Activated naive CD4-positive, alpha-beta T cell treated with anti-CD3 and anti-CD28 coated beads, Interleukin-2, amount 10 ng/mL, durations not matched to agents 7 days and 5 days (primary cell): ENCODE data around the gene TTC23L.
"Not testable (repeated sequence)": the region's sequence is repeated elsewhere in the genome, so short reads cannot be mapped to it uniquely, and the experiment has no call there.

Experiments used
- CTCF ChIA-PET: fragments of 350-600 bp; sonication (Branson Sonifier 250); formaldehyde crosslinking; loops from one replicate; lab custom pipeline; 2021; ENCODE audit warnings: antibody characterized with exemption; lab: Charles Lee
- DNase-seq: peaks from one replicate; pipeline ENCODE4 v3.0.0-alpha.2; 2020
- H3K27ac Mint-ChIP-seq: one replicate; pipeline ENCODE4 v1.8.0; 2021; ENCODE audit warnings: mild to moderate bottlenecking, moderate library complexity, mixed read lengths
- H3K27me3 Mint-ChIP-seq: one replicate; pipeline ENCODE4 v1.8.0; 2021; ENCODE audit warnings: mild to moderate bottlenecking, mixed read lengths
- H3K36me3 Mint-ChIP-seq: one replicate; pipeline ENCODE4 v1.8.0; 2021; ENCODE audit warnings: mixed read lengths
- H3K4me1 Mint-ChIP-seq: one replicate; pipeline ENCODE4 v1.8.0; 2021; ENCODE audit warnings: mixed read lengths
- H3K4me3 Mint-ChIP-seq: one replicate; pipeline ENCODE4 v1.8.0; 2021; ENCODE audit warnings: mild to moderate bottlenecking, moderate library complexity, mixed read lengths
- H3K9me3 Mint-ChIP-seq: one replicate; pipeline ENCODE4 v1.8.0; 2021; ENCODE audit warnings: mixed read lengths

The TTC23L gene

DNA sequence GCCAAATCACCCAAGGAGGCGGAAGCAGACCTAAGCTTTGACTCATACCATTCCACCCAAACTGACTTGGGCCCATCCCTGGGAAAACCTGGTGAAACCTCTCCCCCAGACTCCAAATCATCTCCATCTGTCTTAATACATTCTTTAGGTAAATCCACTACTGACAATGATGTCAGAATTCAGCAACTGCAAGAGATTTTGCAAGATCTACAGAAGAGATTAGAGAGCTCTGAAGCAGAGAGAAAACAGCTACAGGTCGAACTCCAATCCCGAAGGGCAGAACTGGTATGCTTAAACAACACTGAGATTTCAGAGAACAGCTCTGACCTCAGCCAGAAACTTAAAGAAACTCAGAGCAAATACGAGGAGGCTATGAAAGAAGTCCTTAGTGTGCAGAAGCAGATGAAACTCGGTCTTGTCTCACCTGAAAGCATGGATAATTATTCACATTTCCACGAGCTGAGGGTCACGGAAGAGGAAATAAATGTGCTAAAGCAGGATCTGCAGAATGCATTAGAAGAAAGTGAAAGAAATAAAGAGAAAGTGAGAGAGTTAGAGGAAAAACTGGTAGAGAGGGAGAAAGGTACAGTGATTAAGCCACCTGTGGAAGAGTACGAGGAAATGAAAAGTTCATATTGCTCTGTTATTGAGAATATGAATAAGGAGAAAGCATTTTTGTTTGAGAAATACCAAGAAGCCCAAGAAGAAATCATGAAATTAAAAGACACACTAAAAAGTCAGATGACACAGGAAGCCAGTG lies 15.8 kb upstream of the TTC23L start:
- no peak for DNase-seq
- peak overlapping the region; percentile 3 for H3K27ac Mint-ChIP-seq
- CTCF ChIA-PET, result interaction anchor here (0.6 to 0.7 kb wide), 2 partner anchors 344 to 1308 kb away, joined by 3 read pairs; no protein-coding TSS in a partner anchor
- no peaks in the 10 kb centered on the region for H3K9me3 Mint-ChIP-seq
- no peak overlapping the region for H3K4me3 Mint-ChIP-seq
- no peaks in the 10 kb centered on the region for H3K4me1 Mint-ChIP-seq
- no peaks in the 10 kb centered on the region for H3K36me3 Mint-ChIP-seq
- H3K27me3 Mint-ChIP-seq, result no peaks in the 10 kb centered on the region

DNA sequence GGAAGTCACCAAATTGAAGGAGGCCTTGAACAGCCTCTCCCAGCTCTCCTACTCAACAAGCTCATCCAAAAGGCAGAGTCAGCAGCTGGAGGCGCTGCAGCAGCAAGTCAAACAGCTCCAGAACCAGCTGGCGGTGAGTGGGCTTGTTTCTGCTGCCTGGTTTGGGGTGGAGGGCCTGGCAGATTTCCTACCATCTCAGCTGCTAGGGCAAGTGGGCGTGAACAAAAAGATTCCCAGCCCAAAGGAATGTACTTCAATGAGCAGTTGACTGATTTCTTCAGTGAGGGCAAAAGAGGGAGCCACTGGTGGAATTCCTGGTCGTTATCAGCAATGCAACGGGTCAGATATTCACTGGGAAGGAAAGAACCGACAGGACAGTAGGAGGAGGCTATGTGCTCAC lies 12.6 kb upstream of the TTC23L start:
- no peak overlapping the region for H3K27ac Mint-ChIP-seq
- no peaks in the 10 kb centered on the region for H3K27me3 Mint-ChIP-seq
- H3K9me3 Mint-ChIP-seq, result no peaks in the 10 kb centered on the region
- H3K4me3 Mint-ChIP-seq, result no peak overlapping the region
- CTCF ChIA-PET, result no interaction called here
- H3K4me1 Mint-ChIP-seq, result no peaks in the 10 kb centered on the region
- H3K36me3 Mint-ChIP-seq, result no peaks in the 10 kb centered on the region
- no peak for DNase-seq

DNA sequence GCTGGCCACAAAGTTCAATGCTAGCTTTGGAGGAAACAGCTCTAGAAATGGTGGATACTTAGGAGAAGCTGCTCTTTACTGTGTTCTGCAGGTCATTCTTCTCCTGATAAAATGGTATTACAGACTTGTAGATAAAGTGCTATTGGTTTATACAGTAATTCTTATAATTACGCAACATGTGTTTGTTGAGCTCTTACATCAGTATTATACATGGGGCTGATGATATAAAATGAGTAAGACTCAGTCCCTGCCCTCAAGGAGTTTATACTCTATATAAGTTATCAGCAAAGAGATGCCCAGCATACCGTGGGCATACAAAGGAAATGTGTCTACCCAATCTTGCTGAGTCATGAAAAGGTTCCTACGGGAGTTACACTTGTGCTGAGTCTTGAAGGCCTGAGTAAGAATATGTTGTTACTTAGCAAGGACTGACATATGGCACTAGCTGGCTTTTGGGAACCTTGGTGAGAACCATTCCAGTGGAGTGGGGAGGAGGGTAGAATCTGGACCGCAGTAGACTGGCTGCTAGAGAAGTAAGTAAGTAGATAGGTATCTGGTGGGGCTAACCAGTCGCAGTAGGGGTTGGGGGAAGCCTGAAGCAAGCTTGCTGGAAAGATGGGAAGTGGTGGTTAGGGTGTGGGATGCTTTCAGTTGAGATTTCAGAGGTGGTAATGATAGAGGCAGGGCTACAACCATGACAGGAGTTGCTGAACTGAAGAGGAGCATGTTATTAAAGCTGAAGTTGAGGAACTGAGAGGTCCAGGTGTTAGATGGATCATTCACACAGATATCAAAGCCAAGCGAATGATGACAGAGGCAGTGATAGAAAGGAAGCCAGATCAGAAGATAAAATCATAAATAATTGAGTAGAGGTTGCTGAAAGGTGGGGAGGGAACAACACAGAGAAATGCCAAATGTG lies 11.1 kb upstream of the TTC23L start:
- H3K4me3 Mint-ChIP-seq, result no peak overlapping the region
- peaks cover 4% of the 10 kb centered on the region for H3K27me3 Mint-ChIP-seq
- CTCF ChIA-PET, result no interaction called here
- H3K27ac Mint-ChIP-seq, result no peak overlapping the region
- no peaks in the 10 kb centered on the region for H3K9me3 Mint-ChIP-seq
- H3K4me1 Mint-ChIP-seq, result no peaks in the 10 kb centered on the region
- DNase-seq, result no peak
- H3K36me3 Mint-ChIP-seq, result no peaks in the 10 kb centered on the region

DNA sequence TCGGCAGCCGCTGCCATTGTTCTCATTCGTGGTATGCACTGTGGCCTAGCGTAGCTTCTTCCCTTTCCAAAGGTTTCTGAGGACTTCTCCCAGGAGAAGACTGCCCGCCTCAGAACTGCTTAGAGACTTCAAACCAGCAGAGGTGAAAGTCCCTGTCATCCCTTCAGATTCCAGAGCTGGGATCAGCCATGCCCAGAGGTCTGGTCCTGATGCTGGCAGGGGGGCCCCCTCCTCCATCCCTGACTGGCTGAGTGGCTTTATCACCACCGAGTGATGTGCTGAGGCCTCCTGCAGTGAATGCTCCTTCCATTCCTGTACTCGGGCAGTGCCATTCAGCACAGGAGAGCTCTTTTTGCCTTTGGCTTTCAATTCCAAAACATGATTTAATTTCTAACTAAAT lies 8.1 kb upstream of the TTC23L start:
- H3K4me3 Mint-ChIP-seq, H3K4me1 Mint-ChIP-seq, H3K36me3 Mint-ChIP-seq, H3K27me3 Mint-ChIP-seq, H3K9me3 Mint-ChIP-seq, CTCF ChIA-PET, DNase-seq, H3K27ac Mint-ChIP-seq: not testable (repeated sequence)

DNA sequence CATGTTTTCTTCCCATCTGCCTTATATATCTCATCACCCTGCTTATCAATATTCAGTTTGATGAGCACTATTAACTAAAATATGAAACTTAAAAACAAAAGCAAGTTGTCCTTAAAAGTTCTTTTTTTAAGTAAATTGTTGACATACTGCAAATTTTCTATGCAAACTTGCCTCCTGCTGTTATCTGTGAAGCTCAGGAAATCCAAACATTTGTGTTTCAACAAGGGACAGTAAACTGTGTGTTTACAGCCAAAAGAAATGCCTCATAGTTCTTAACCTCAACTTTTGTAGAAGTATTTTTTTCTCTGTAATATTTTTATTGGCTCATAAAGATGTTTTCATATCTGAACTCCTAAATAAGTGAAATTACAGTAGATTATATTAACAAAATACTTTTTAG lies 7.7 kb upstream of the TTC23L start:
- no peak overlapping the region for H3K4me3 Mint-ChIP-seq
- no peaks in the 10 kb centered on the region for H3K9me3 Mint-ChIP-seq
- DNase-seq, result no peak
- H3K4me1 Mint-ChIP-seq, result no peaks in the 10 kb centered on the region
- H3K27me3 Mint-ChIP-seq, result peaks cover 4% of the 10 kb centered on the region
- H3K27ac Mint-ChIP-seq, result no peak overlapping the region
- no peaks in the 10 kb centered on the region for H3K36me3 Mint-ChIP-seq
- CTCF ChIA-PET, result no interaction called here

DNA sequence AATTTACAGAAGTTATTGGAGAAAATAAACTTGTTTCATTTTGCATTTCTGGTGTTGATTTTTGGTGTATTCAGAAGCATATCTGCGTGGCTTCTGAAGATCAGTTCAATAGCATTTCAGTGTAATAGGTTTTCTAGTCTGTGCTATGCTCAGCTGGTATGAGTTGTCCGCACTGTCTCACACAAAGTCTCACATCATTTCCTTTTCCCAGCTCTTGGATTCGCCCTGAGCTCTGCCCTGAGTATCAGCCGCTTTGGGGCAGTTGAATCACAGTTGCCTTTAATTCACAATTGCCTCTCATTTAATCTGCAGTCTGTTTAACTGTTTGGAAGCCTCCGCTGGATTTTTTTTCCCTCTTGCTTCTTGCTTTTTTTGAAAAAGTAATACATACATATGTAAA lies 6.4 kb upstream of the TTC23L start:
- Mint-ChIP-seq H3K27me3 (peaks cover 4% of the 10 kb centered on the region), H3K4me3 (no peak overlapping the region), H3K27ac (no peak overlapping the region), H3K9me3 (no peaks in the 10 kb centered on the region), H3K36me3 (no peaks in the 10 kb centered on the region), H3K4me1 (no peaks in the 10 kb centered on the region)
- CTCF ChIA-PET, result no interaction called here
- DNase-seq, result no peak

DNA sequence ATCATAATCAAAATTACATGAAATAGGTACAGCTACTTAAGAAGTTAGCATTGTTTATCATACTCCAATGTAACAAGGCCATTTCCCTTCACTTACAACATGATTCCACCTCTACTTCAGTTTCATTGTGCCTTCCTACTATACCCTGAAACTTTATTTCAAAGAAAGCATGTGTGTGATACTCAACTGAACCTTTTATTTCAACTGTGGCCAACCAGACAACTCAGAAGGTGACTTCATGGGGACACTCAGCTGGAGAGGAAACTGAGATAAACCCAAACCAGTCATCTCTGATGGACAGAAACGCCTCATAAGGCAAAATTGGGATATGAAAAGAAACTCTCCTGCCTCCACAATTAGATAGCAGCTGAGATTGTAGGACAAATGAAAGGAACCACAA lies 5.9 kb upstream of the TTC23L start:
- CTCF ChIA-PET, result no interaction called here
- Mint-ChIP-seq H3K4me3 (no peak overlapping the region), H3K36me3 (no peaks in the 10 kb centered on the region)

DNA sequence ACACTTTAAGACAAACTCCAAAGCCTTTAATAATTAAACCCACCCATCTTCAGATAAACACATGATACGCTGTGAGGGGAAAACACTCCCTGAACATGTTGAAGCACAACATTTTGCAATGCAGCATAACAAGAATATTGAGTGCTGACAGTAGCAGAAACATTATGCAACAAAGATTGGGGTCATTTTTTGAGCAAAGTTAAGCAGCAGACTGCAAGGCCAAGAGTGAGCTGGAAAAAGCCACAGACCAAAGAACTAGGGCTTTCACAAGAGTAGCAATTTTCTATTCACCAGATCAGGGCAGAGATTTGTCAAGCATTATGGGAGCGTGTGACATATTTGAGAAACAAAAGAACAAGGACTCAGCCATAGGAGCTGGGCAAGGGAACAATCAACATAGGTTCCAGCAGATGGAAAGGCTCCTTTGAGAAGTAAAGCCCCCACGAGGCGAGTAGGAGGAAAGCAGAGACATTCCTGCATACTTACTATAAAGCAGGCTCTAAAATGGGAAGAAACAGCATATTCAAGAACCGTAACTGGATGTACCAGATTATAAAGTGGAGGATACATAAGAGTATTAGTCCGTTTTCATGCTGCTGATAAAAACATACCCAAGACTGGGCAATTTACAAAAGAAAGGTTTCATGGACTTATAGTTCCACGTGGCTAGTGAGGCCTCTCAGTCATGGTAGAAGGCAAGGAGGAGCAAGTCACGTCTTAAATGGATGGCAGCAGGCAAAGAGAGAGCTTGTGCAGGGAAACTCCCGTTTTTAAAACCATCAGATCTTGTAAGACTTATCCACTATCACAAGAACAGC lies 4.8 kb upstream of the TTC23L start:
- no peak for DNase-seq
- Mint-ChIP-seq H3K27ac (no peak overlapping the region), H3K27me3 (peaks cover 11% of the 10 kb centered on the region), H3K9me3 (no peaks in the 10 kb centered on the region), H3K4me1 (peaks cover 9% of the 10 kb centered on the region), H3K4me3 (no peak overlapping the region), H3K36me3 (no peaks in the 10 kb centered on the region)
- CTCF ChIA-PET, result interaction anchor here (0.5 kb wide), 2 partner anchors 80 to 1125 kb away, joined by 3 read pairs; no protein-coding TSS in a partner anchor

More for the DNA sequence above, 5.9 kb upstream of the TTC23L start:
- H3K4me1 Mint-ChIP-seq, result peaks cover under 1% of the 10 kb centered on the region
- no peak overlapping the region for H3K27ac Mint-ChIP-seq
- H3K27me3 Mint-ChIP-seq, result peaks cover 4% of the 10 kb centered on the region
- no peaks in the 10 kb centered on the region for H3K9me3 Mint-ChIP-seq
- no peak for DNase-seq

DNA sequence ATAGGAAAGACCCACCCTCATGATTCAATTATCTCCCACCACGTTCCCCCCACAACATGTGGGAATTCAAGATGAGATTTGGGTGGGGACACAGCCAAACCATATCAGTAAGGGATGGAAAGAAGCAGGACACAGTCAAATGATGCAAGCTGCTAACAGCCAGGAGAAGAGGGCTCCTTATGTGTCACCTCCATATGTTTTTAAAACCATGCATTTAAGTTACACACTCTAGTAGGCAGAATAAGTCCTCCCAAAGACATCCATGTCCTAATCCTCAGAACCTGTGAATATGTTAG lies 4.2 kb upstream of the TTC23L start:
- Mint-ChIP-seq H3K4me3 (no peak overlapping the region), H3K36me3 (no peaks in the 10 kb centered on the region), H3K27ac (no peak overlapping the region), H3K9me3 (no peaks in the 10 kb centered on the region), H3K4me1 (peaks cover 15% of the 10 kb centered on the region), H3K27me3 (peaks cover 16% of the 10 kb centered on the region)
- DNase-seq, result no peak
- CTCF ChIA-PET, result interaction anchor here (0.5 kb wide), 1 partner anchor 1124 kb away, joined by 3 read pairs; no protein-coding TSS in a partner anchor

DNA sequence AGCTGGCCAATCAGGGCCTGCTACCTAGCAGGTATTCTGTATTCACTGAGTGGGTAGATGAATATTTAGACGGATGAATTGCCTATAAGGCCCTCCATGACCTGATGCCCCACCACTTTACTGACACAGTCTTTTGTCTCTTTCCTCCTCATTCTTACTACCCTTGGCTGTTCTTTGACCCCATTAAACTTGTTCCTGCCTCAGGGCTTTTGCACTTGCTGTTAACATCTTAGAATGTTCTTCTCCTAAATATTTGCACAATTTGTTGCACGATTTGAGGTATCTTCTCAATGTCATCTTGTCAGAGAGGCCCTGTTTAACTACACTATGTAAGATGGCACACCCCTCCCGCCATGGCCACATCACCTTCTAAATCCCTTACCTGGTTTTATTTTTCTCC lies 3.3 kb upstream of the TTC23L start:
- no peak for DNase-seq
- peaks cover 17% of the 10 kb centered on the region for H3K4me1 Mint-ChIP-seq
- H3K27me3 Mint-ChIP-seq, result peaks cover 16% of the 10 kb centered on the region
- no peak overlapping the region for H3K27ac Mint-ChIP-seq
- H3K36me3 Mint-ChIP-seq, result no peaks in the 10 kb centered on the region
- CTCF ChIA-PET, result interaction anchor here (0.5 kb wide), 1 partner anchor 83 kb away, joined by 4 read pairs; no protein-coding TSS in a partner anchor
- H3K4me3 Mint-ChIP-seq, result no peak overlapping the region
- H3K9me3 Mint-ChIP-seq, result no peaks in the 10 kb centered on the region

DNA sequence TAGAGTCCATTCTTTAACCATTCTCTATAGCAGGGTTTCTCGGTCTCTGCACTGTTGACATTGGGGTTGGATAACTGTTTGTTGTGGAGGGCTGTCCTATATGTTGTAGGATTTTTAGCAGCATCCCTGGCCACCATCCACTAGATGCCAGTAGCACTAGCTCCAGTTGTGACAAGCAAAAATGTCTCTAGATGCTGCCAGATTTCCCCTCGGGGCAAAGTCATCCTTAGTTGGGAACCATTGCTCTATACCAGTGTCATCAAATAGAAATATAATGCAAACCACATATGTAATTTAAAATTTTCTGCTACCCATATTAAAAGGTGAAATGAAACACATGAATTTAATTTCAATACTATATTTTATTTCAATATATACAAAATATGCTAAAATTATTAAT lies 2.9 kb downstream of the TTC23L start:
- CTCF ChIA-PET, result interaction anchor here (1.0 kb wide), 1 partner anchor 318 kb away, joined by 3 read pairs; no protein-coding TSS in a partner anchor
- Mint-ChIP-seq H3K4me3 (no peak overlapping the region), H3K9me3 (no peaks in the 10 kb centered on the region), H3K27me3 (peaks cover 17% of the 10 kb centered on the region), H3K27ac (no peak overlapping the region), H3K4me1 (peaks cover 17% of the 10 kb centered on the region), H3K36me3 (no peaks in the 10 kb centered on the region)
- no peak for DNase-seq

DNA sequence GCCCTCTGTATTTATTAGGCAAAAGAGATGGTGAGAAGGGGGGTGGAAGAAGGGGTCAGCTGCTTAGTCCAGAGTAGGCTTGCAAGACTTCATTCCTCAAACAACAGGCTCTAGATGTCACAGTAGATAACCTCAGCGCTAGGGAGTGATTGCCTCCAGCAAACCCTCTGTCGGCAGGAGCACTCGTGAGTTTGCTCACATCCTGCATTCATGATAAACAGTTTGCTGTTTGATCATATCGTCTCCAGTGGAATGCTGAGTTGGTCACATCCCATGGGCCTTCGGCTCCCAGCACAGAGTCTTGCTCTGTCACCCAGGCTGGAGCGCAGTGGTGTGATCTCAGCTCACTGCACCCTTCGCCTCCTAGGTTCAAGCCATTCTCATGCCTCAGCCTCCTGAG lies 3.6 kb downstream of the TTC23L start:
- Mint-ChIP-seq H3K27me3 (peaks cover 17% of the 10 kb centered on the region), H3K9me3 (no peaks in the 10 kb centered on the region), H3K4me1 (peaks cover 17% of the 10 kb centered on the region), H3K36me3 (no peaks in the 10 kb centered on the region), H3K4me3 (no peak overlapping the region), H3K27ac (no peak overlapping the region)
- CTCF ChIA-PET, result no interaction called here
- DNase-seq, result no peak

DNA sequence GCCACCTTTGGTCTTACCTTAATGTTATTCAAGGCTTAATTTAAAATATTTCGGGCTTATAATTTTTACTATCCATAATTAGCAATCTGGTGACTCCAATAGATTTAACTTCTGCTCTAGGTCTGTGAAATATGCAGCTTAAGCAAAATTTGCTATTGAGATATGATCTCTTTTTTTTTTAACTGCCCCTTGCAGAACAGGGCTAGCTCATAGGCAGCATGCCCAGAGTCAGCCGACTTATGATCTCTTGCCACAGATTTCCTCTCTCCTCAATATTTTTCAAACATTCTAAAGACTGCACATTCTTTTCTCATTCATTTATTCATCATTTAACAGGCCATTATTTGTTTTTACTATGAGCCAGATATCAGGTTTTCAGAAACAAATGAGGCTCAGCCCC lies 4.5 kb downstream of the TTC23L start:
- H3K9me3 Mint-ChIP-seq, result no peaks in the 10 kb centered on the region
- DNase-seq, result no peak
- no peak overlapping the region for H3K27ac Mint-ChIP-seq
- H3K36me3 Mint-ChIP-seq, result no peaks in the 10 kb centered on the region
- H3K27me3 Mint-ChIP-seq, result peaks cover 17% of the 10 kb centered on the region
- H3K4me3 Mint-ChIP-seq, result no peak overlapping the region
- H3K4me1 Mint-ChIP-seq, result peaks cover 13% of the 10 kb centered on the region
- CTCF ChIA-PET, result no interaction called here

DNA sequence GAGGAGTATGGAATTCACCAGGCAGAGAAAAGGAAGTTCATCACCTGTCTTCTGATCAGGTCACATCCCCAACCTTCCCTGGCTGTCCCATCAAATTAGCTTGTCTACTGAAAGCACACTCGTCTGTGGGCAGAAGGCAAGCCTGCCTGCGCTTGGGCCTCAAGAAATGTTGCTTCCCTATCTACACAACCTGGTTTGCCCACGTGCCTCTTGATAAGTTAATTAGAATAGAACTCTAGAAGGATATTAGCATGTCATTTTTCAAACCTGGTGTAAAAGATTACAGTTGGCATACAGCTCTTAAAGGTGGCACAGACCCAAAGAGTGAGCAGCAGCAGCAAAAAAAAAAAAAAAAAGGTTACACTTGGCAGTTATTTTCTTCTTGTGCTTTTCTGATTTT lies 5.1 kb downstream of the TTC23L start:
- Mint-ChIP-seq H3K27ac (no peak overlapping the region), H3K27me3 (peaks cover 10% of the 10 kb centered on the region), H3K9me3 (no peaks in the 10 kb centered on the region), H3K36me3 (no peaks in the 10 kb centered on the region), H3K4me1 (peaks cover 9% of the 10 kb centered on the region), H3K4me3 (no peak overlapping the region)
- CTCF ChIA-PET, result interaction anchor here (1.1 kb wide), 1 partner anchor 55 kb away, joined by 3 read pairs; no protein-coding TSS in a partner anchor
- DNase-seq, result no peak
